Panc1 (cell line): ENCODE data around the gene NPL.

Experiments used
- CTCF ChIP-seq: fragments of 450-650 bp; IDR thresholded peaks from 2 replicates; pipeline ENCODE4 v1.5.1; 2017; ENCODE audit warnings: mild to moderate bottlenecking
- REST ChIP-seq, 2 experiments: IDR thresholded peaks; 2 replicates each; pipeline ENCODE4 v1.6.1; 2011 to 2012; ENCODE audit warnings: low read depth in 2 of 2, control low read depth in 1 of 2, low read length in 1 of 2, mild to moderate bottlenecking in 1 of 2, moderate library complexity in 1 of 2; ENCODE audit not compliant: insufficient read depth in 1 of 2
- SIN3A ChIP-seq: IDR thresholded peaks from 2 replicates; pipeline ENCODE4 v1.6.1; 2012; ENCODE audit warnings: low read depth, mild to moderate bottlenecking, low read length, moderate library complexity, borderline replicate concordance; ENCODE audit not compliant: insufficient read depth

- TF ChIP-seq CTCF, result no peak
- no peak for TF ChIP-seq REST (IDR thresholded peaks at IDR 0.05; ENCODE audit: insufficient read depth in 1 of 2, low read depth in 2 of 2, low read length in 1 of 2)
- TF ChIP-seq SIN3A, result no peak
Observed at GRCh38 chr1:182789138-182790076, at the start of gene NPL.
